Measurements from ENCODE around the gene PSMC3IP. TPM values are rescaled to one million over a fixed set of nuclear protein-coding genes. Genes with fewer than 3 reads are reported as not detected.

Gene PSMC3IP
- total and polyA plus RNA-seq, 2 experiments from 2014 or later = 18.5 to 29.5 TPM

DNA sequence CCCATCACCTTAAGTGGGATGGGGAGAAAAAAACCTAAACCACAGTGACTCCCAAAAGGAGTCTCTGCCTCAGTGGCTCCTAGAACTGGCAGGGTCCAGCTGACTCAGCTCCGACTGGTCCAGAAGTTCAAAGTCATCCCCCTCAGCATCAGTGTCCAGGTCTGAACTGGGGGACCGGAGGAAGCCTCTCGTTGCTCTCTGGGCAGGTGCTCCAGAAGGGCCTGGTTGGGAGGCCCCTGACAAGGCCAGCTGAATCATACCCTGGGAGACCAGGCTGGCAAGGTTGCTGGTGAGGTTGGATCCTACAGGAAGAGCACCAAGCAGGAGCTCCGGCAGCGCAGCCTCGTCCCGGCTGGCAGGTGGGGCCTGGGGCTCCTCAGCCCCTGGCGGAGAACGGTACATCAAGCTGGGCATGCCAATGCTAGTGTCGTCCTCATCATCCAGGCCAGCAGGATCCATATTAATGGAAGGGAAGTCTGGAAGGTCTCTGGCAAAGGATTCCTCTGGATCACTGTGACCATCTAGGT, 4.3 kb upstream of the PSMC3IP start:
- Mint-ChIP-seq H3K27me3 (ENCODE audit: insufficient read depth, low read depth, poor library complexity) (peaks cover 14% of the 10 kb centered on the region), H3K4me1 (peaks cover 9% of the 10 kb centered on the region; the same call in 2 of the 3 replicates), H3K36me3 (ENCODE audit: low read depth) (peaks cover 48% of the 10 kb centered on the region), H3K27ac (no peak overlapping the region), H3K9me3 (no peaks in the 10 kb centered on the region), H3K4me3 (no peak overlapping the region)
- Histone ChIP-seq H2AFZ (no peak overlapping the region), H3K4me3 (no peak overlapping the region), H3K4me2 (no peak overlapping the region), H3K4me1 (ENCODE audit: insufficient read depth) (peaks cover 2% of the 10 kb centered on the region), H3F3A (replicated peaks; ENCODE audit: low read depth) (peaks cover 12% of the 10 kb centered on the region; the same call in 1 of the 2 replicates), H3K79me2 (replicated peaks; ENCODE audit: insufficient read depth) (peaks cover 2% of the 10 kb centered on the region), H3K9me2 (ENCODE audit: insufficient read depth) (no peaks in the 10 kb centered on the region), H3K27me3 (ENCODE audit: insufficient read depth) (no peaks in the 10 kb centered on the region), H4K20me1 (replicated peaks; ENCODE audit: insufficient read depth) (0 out of 2 replicates have a peak, but pooled peaks cover 6% of the 10 kb centered on the region), H3K27ac (ENCODE audit: low read depth) (no peak overlapping the region), H3K36me3 (ENCODE audit: insufficient read depth) (peaks cover 22% of the 10 kb centered on the region)
- DNase-seq (ENCODE audit: low spot score) (no peak), ATAC-seq (no peak)
- TF ChIP-seq, protein P1, sequence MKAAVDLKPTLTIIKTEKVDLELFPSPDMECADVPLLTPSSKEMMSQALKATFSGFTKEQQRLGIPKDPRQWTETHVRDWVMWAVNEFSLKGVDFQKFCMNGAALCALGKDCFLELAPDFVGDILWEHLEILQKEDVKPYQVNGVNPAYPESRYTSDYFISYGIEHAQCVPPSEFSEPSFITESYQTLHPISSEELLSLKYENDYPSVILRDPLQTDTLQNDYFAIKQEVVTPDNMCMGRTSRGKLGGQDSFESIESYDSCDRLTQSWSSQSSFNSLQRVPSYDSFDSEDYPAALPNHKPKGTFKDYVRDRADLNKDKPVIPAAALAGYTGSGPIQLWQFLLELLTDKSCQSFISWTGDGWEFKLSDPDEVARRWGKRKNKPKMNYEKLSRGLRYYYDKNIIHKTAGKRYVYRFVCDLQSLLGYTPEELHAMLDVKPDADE (IDR thresholded peaks at IDR 0.05) = no peak

DNA sequence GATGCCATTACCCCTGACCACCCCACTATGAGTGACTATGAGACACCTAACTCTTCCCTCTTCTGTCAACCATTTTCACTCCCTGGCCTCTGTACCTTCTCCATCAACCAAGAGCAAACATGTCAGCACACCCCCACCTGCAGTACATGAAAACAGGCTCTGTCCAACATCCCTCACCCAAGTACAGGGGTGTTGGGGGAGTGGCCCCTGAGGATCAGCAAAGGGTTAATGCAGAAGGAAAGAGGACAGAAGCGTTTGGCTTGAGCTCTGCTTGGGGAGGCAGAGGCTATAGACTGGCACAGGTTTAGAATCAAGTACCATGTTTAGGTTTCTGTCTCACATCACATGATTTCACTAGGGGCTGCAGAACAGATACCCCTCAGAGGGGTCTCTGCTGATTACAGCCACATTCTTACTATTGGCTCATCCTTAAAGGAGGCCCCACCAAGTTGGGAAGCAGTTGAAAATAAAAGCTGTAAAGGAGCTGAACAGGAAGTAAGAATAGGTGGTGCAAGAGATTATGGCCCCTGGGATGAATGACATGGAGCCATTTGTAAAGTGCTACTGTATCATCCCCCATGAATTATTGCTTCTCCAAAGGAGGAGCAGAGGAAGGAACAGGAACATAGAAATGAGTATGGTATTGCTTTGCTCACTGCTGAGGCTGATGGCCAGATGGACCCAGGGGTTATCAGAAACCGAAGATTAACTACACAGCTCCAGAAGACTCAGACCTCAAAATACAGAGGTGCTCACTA, 2.4 kb upstream of the PSMC3IP start:
- peaks cover 21% of the 10 kb centered on the region for H3K4me1 Mint-ChIP-seq
- H3K36me3 Mint-ChIP-seq (ENCODE audit: low read depth) = peaks cover 58% of the 10 kb centered on the region
- H3K27ac Mint-ChIP-seq = peak overlapping the region; percentile 33; the same call in 1 of the 2 replicates
- peaks cover 8% of the 10 kb centered on the region for H3K4me1 ChIP-seq (ENCODE audit: insufficient read depth)
- peaks cover 16% of the 10 kb centered on the region for H3K36me3 ChIP-seq (ENCODE audit: insufficient read depth)
- no peak overlapping the region for H3K4me3 ChIP-seq
- H3K27me3 Mint-ChIP-seq (ENCODE audit: insufficient read depth, low read depth, poor library complexity) = peaks cover 14% of the 10 kb centered on the region
- H4K20me1 ChIP-seq (replicated peaks; ENCODE audit: insufficient read depth) = 0 out of 2 replicates have a peak, but pooled peaks cover 10% of the 10 kb centered on the region
- peaks cover 21% of the 10 kb centered on the region for H3F3A ChIP-seq (replicated peaks; ENCODE audit: low read depth)
- H3K27me3 ChIP-seq (ENCODE audit: insufficient read depth) = no peaks in the 10 kb centered on the region
- peak overlapping the region; percentile 26; the same call in 1 of the 3 replicates for H3K4me3 Mint-ChIP-seq
- TF ChIP-seq EZH2 (IDR thresholded peaks at IDR 0.05; ENCODE audit: low read depth, unreplicated experiment) (no peak), CREB1 (CRISPR knock-in tag; IDR thresholded peaks at IDR 0.05; ENCODE audit: low read depth) (no peak), POLR2AphosphoS5 (IDR thresholded peaks at IDR 0.05; ENCODE audit: low read depth) (no peak), ZNF114 (CRISPR knock-in tag; IDR thresholded peaks at IDR 0.05) (no peak), NANOG (IDR thresholded peaks at IDR 0.05; ENCODE audit: borderline replicate concordance) (no peak), STAT1 (IDR thresholded peaks at IDR 0.05; ENCODE audit: unreplicated experiment) (no peak)
- TF ChIP-seq, protein P2, sequence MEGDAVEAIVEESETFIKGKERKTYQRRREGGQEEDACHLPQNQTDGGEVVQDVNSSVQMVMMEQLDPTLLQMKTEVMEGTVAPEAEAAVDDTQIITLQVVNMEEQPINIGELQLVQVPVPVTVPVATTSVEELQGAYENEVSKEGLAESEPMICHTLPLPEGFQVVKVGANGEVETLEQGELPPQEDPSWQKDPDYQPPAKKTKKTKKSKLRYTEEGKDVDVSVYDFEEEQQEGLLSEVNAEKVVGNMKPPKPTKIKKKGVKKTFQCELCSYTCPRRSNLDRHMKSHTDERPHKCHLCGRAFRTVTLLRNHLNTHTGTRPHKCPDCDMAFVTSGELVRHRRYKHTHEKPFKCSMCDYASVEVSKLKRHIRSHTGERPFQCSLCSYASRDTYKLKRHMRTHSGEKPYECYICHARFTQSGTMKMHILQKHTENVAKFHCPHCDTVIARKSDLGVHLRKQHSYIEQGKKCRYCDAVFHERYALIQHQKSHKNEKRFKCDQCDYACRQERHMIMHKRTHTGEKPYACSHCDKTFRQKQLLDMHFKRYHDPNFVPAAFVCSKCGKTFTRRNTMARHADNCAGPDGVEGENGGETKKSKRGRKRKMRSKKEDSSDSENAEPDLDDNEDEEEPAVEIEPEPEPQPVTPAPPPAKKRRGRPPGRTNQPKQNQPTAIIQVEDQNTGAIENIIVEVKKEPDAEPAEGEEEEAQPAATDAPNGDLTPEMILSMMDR (conservative IDR thresholded peaks at IDR 0.05; ENCODE audit: low read depth in 2 of 2) = no peak
- TF ChIP-seq, protein P1 (IDR thresholded peaks at IDR 0.05) = no peak
- H3K9me3 Mint-ChIP-seq = no peaks in the 10 kb centered on the region
- H3K79me2 ChIP-seq (replicated peaks; ENCODE audit: insufficient read depth) = peaks cover 17% of the 10 kb centered on the region
- H2AFZ ChIP-seq = no peak overlapping the region
- no peak for ATAC-seq
- no peak for DNase-seq (ENCODE audit: low spot score)
- no peaks in the 10 kb centered on the region for H3K9me2 ChIP-seq (ENCODE audit: insufficient read depth)
- H3K27ac ChIP-seq (ENCODE audit: low read depth) = no peak overlapping the region
- H3K4me2 ChIP-seq = no peak overlapping the region
